ENCODE data around the gene EVPLL.
"Not testable (repeated sequence)": the region's sequence is repeated elsewhere in the genome, so short reads cannot be mapped to it uniquely, and the experiment has no call there.

DNA sequence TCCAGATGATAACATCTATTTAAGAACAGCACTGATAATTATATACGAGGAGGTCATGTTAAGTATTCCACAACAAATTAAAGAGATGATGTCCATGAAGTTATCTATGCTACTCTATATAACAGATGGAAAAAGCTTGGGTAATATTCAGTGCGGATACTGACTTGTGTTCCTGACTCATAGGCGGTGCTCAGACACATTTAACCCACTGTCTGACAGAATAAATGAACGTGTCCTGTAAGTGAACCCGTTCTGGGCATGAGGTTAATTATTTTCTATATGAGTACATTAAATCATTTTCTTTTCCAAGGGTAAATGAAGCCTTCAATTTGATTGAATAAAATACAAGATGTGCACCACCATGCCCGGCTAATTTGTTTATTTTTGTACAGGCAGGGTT lies 31.7 kb downstream of the EVPLL start:
- TF ChIP-seq, protein P1, sequence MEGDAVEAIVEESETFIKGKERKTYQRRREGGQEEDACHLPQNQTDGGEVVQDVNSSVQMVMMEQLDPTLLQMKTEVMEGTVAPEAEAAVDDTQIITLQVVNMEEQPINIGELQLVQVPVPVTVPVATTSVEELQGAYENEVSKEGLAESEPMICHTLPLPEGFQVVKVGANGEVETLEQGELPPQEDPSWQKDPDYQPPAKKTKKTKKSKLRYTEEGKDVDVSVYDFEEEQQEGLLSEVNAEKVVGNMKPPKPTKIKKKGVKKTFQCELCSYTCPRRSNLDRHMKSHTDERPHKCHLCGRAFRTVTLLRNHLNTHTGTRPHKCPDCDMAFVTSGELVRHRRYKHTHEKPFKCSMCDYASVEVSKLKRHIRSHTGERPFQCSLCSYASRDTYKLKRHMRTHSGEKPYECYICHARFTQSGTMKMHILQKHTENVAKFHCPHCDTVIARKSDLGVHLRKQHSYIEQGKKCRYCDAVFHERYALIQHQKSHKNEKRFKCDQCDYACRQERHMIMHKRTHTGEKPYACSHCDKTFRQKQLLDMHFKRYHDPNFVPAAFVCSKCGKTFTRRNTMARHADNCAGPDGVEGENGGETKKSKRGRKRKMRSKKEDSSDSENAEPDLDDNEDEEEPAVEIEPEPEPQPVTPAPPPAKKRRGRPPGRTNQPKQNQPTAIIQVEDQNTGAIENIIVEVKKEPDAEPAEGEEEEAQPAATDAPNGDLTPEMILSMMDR (IDR thresholded peaks at IDR 0.05), result not testable (repeated sequence)
- TF ChIP-seq EZH2 (IDR thresholded peaks at IDR 0.05; ENCODE audit: borderline replicate concordance, insufficient read depth, low read depth, low read length, poor library complexity, severe bottlenecking), result not testable (repeated sequence)

Measured in B cell (primary cell).